Measurements from ENCODE around the gene ADIPOR2. TPM values are rescaled to one million over a fixed set of nuclear protein-coding genes. Genes with fewer than 3 reads are reported as not detected.

ADIPOR2 gene
- total and polyA plus RNA-seq, 2 of the 4 experiments (the other 2 are of a cell fraction) = 20.0 to 24.9 TPM

DNA sequence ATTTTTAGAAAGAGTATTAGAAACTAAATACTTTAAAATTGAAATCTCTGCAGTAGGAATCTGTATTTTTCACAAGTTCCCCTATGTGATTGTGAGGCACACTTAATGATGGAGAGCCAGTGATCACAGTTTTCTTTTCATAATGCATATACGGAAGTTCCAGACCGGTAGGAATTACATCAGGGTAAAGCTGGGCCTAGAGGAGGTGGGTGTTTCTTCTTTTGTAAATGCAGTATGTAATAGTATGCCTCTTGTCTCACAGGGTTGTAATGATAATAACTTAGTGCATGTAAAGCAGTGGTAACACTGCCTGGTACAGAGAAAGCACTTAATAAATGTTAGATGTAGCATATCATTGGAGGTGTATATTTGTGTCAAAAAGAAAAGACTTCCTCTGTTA, 72.3 kb downstream of the ADIPOR2 start:
- ATAC-seq (ENCODE audit: low read depth) = no peak
- Histone ChIP-seq H4K20me1 (ENCODE audit: insufficient read depth, low read length) (no peaks in the 10 kb centered on the region), H2BK5ac (ENCODE audit: low read depth, low read length, poor library complexity, severe bottlenecking) (no peak overlapping the region), H2BK120ac (ENCODE audit: low read depth, low read length) (no peak overlapping the region), H3K36me3 (ENCODE audit: control insufficient read depth, insufficient read depth, low read length) (no peaks in the 10 kb centered on the region), H4K8ac (ENCODE audit: low read depth in 2 of 2, low read length in 2 of 2) (no peak overlapping the region), H2BK20ac (ENCODE audit: low read depth, low read length) (no peak overlapping the region), H2AK9ac (replicated peaks; ENCODE audit: low read depth, low read length, poor library complexity) (no peak overlapping the region), H4K5ac (ENCODE audit: low read depth, low read length) (no peak overlapping the region), H3K79me1 (ENCODE audit: low read depth in 1 of 2, low read length in 2 of 2) (peaks cover 10 to 34% of the 10 kb centered on the region in 2 experiments), H3K4ac (ENCODE audit: low read depth, low read length) (no peak overlapping the region), H3K9me3 (ENCODE audit: control insufficient read depth, insufficient read depth, low read length) (no peaks in the 10 kb centered on the region), H3K14ac (replicated peaks; ENCODE audit: low read depth, low read length) (no peak overlapping the region), H2AFZ (replicated peaks; ENCODE audit: low read length, poor library complexity) (no peak overlapping the region), H3K4me1 (ENCODE audit: control insufficient read depth, insufficient read depth, low read length) (peaks cover 2% of the 10 kb centered on the region; the same call in 1 of the 2 replicates), H3K9ac (ENCODE audit: low read depth, low read length) (no peak overlapping the region), H3K27me3 (ENCODE audit: control insufficient read depth, insufficient read depth, low read length) (no peaks in the 10 kb centered on the region), H3K4me3 (ENCODE audit: insufficient read depth, low read depth, low read length) (no peak overlapping the region), H3K18ac (ENCODE audit: low read depth, low read length) (no peak overlapping the region), H3K27ac (ENCODE audit: insufficient read depth, low read length) (no peak overlapping the region), H2AK5ac (ENCODE audit: low read depth, low read length) (no peak overlapping the region), H2BK15ac (ENCODE audit: low read depth, low read length) (no peak overlapping the region), H3K4me2 (ENCODE audit: low read depth, low read length) (no peak overlapping the region), H3K56ac (ENCODE audit: extremely low read depth, insufficient read depth, low read length) (no peak overlapping the region), H4K91ac (ENCODE audit: insufficient read depth, low read depth, low read length) (no peak overlapping the region), H3K9me1 (ENCODE audit: insufficient read depth, low read length) (no peaks in the 10 kb centered on the region), H3K23ac (ENCODE audit: low read depth, low read length) (no peak overlapping the region)
- BruUV-seq (replicated peaks) = no TSS peak
- intact Hi-C loops (cut with micrococcal nuclease) = no loop called here
- no peak for TF ChIP-seq MAZ (IDR thresholded peaks at IDR 0.05; ENCODE audit: borderline replicate concordance, low read depth, low read length)
- TF ChIP-seq, protein P1, sequence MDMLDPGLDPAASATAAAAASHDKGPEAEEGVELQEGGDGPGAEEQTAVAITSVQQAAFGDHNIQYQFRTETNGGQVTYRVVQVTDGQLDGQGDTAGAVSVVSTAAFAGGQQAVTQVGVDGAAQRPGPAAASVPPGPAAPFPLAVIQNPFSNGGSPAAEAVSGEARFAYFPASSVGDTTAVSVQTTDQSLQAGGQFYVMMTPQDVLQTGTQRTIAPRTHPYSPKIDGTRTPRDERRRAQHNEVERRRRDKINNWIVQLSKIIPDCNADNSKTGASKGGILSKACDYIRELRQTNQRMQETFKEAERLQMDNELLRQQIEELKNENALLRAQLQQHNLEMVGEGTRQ (IDR thresholded peaks at IDR 0.05; ENCODE audit: low read depth, low read length) = no peak
- TF ChIP-seq, protein P2, sequence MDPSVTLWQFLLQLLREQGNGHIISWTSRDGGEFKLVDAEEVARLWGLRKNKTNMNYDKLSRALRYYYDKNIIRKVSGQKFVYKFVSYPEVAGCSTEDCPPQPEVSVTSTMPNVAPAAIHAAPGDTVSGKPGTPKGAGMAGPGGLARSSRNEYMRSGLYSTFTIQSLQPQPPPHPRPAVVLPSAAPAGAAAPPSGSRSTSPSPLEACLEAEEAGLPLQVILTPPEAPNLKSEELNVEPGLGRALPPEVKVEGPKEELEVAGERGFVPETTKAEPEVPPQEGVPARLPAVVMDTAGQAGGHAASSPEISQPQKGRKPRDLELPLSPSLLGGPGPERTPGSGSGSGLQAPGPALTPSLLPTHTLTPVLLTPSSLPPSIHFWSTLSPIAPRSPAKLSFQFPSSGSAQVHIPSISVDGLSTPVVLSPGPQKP (IDR thresholded peaks at IDR 0.05; ENCODE audit: borderline replicate concordance, low read depth, low read length) = no peak
- no peak for TF ChIP-seq RFX5 (IDR thresholded peaks at IDR 0.05; ENCODE audit: low read depth, low read length)
- TF ChIP-seq SMC3 (IDR thresholded peaks at IDR 0.05; ENCODE audit: low read depth, low read length) = no peak
- TF ChIP-seq MAFK (IDR thresholded peaks at IDR 0.05; ENCODE audit: low read depth, low read length) = no peak
- TF ChIP-seq BHLHE40 (IDR thresholded peaks at IDR 0.05; ENCODE audit: low read depth, low read length) = no peak
- TF ChIP-seq RCOR1 (IDR thresholded peaks at IDR 0.05; ENCODE audit: insufficient replicate concordance, low read length) = no peak
- TF ChIP-seq CHD1 (IDR thresholded peaks at IDR 0.05; ENCODE audit: low read depth, low read length) = no peak
- TF ChIP-seq, protein P3, sequence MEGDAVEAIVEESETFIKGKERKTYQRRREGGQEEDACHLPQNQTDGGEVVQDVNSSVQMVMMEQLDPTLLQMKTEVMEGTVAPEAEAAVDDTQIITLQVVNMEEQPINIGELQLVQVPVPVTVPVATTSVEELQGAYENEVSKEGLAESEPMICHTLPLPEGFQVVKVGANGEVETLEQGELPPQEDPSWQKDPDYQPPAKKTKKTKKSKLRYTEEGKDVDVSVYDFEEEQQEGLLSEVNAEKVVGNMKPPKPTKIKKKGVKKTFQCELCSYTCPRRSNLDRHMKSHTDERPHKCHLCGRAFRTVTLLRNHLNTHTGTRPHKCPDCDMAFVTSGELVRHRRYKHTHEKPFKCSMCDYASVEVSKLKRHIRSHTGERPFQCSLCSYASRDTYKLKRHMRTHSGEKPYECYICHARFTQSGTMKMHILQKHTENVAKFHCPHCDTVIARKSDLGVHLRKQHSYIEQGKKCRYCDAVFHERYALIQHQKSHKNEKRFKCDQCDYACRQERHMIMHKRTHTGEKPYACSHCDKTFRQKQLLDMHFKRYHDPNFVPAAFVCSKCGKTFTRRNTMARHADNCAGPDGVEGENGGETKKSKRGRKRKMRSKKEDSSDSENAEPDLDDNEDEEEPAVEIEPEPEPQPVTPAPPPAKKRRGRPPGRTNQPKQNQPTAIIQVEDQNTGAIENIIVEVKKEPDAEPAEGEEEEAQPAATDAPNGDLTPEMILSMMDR (conservative IDR thresholded peaks at IDR 0.05; ENCODE audit: low read depth, low read length) = no peak
- no peak for TF ChIP-seq RAD21 (IDR thresholded peaks at IDR 0.05; ENCODE audit: low read length)
- no peak for TF ChIP-seq NFE2L2 (IDR thresholded peaks at IDR 0.05; ENCODE audit: low read depth, low read length)
- no peak for TF ChIP-seq CEBPB (IDR thresholded peaks at IDR 0.05; ENCODE audit: low read depth, low read length)
- no peak for TF ChIP-seq POLR2A (IDR thresholded peaks at IDR 0.05; ENCODE audit: low read depth, low read length)
- in situ Hi-C loops (cut with MboI; ENCODE audit: low sequenced_read_pairs) = no loop called here
- no CpG with 5 or more reads among the region's 2 CpGs for WGBS, 2 experiments (ENCODE audit: extremely low coverage in 2 of 2, insufficient read length in 1 of 2)
- POLR2A ChIA-PET (ENCODE audit: unreplicated experiment) = no interaction called here
- DNase-seq = no peak
- dilution Hi-C loops (cut with HindIII; ENCODE audit: low sequenced_read_pairs, unreplicated experiment) = no loop called here
- CTCF ChIA-PET = no interaction called here
